Measurements from ENCODE around the gene LARP4.
A peak's percentile ranks its signal among the peaks of the same experiment; 100 is the strongest.
"Not testable (repeated sequence)": the region's sequence is repeated elsewhere in the genome, so short reads cannot be mapped to it uniquely, and the experiment has no call there.

The LARP4 gene

GRCh38 chr12:50387972-50388478, 12.7 kb upstream of the LARP4 start:
- DNase-seq (ENCODE audit: low read depth): no peak
- no peak overlapping the region for H3K4me3 ChIP-seq (ENCODE audit: low read depth, low read length)
- no peak for TF ChIP-seq CTCF (IDR thresholded peaks at IDR 0.05; ENCODE audit: insufficient read depth, low read depth, low read length, missing control alignments)

GRCh38 chr12:50388793-50389192, 11.9 kb upstream of the LARP4 start:
- not testable (repeated sequence) for H3K4me3 ChIP-seq (ENCODE audit: low read depth, low read length); DNase-seq (ENCODE audit: low read depth)

GRCh38 chr12:50390316-50390741, 10.4 kb upstream of the LARP4 start:
- no peak for TF ChIP-seq CTCF (IDR thresholded peaks at IDR 0.05; ENCODE audit: insufficient read depth, low read depth, low read length, missing control alignments)
- H3K4me3 ChIP-seq (ENCODE audit: low read depth, low read length): no peak overlapping the region
- no peak for DNase-seq (ENCODE audit: low read depth)

- H3K4me3 ChIP-seq (ENCODE audit: low read depth, low read length): no peak overlapping the region
- no peak for TF ChIP-seq CTCF (IDR thresholded peaks at IDR 0.05; ENCODE audit: insufficient read depth, low read depth, low read length, missing control alignments)
- no peak for DNase-seq (ENCODE audit: low read depth)
These were observed 6.1 kb upstream of the LARP4 start for GRCh38 chr12:50394469-50395029.

- DNase-seq (ENCODE audit: low read depth): no peak
- no peak overlapping the region for H3K4me3 ChIP-seq (ENCODE audit: low read depth, low read length)
- no peak for TF ChIP-seq CTCF (IDR thresholded peaks at IDR 0.05; ENCODE audit: insufficient read depth, low read depth, low read length, missing control alignments)
These were observed 3.5 kb upstream of the LARP4 start for GRCh38 chr12:50397117-50397650.

- DNase-seq (ENCODE audit: low read depth): no peak
- TF ChIP-seq CTCF (IDR thresholded peaks at IDR 0.05; ENCODE audit: insufficient read depth, low read depth, low read length, missing control alignments): no peak
- no peak overlapping the region for H3K4me3 ChIP-seq (ENCODE audit: low read depth, low read length)
These were observed 1.8 kb upstream of the LARP4 start for GRCh38 chr12:50398931-50399330.

- peak; percentile 26 for DNase-seq (ENCODE audit: low read depth)
- H3K4me3 ChIP-seq (ENCODE audit: low read depth, low read length): peak overlapping the region; percentile 86
- no peak for TF ChIP-seq CTCF (IDR thresholded peaks at IDR 0.05; ENCODE audit: insufficient read depth, low read depth, low read length, missing control alignments)
These were observed 514 bp upstream of the LARP4 start for GRCh38 chr12:50400104-50400637.
